ENCODE measurements around the gene MYO3B. TPM values are rescaled to one million over a fixed set of nuclear protein-coding genes. Genes with fewer than 3 reads are reported as not detected.

MYO3B gene
- polyA plus RNA-seq, 1 donor (not counting 4 experiments of a cell fraction or from before 2014, with no cell fraction given), result 4.4 TPM

GRCh38 chr2:170288859-170289258 lies 110.9 kb downstream of the MYO3B start:
- no peak overlapping the region for H3K27ac ChIP-seq (ENCODE audit: control insufficient read depth, insufficient read depth, low read length)

GRCh38 chr2:170291474-170291873 lies 113.5 kb downstream of the MYO3B start:
- H3K27me3 ChIP-seq (ENCODE audit: control insufficient read depth, extremely low read depth, insufficient read depth, low read length), result no peaks in the 10 kb centered on the region
- DNase-seq (ENCODE audit: low read depth, low spot score) (no peak), FAIRE-seq (no peak)

More at GRCh38 chr2:170288859-170289258, 110.9 kb downstream of the MYO3B start:
- no peaks in the 10 kb centered on the region for H3K36me3 ChIP-seq (ENCODE audit: control insufficient read depth in 2 of 2, extremely low read depth in 1 of 2, insufficient read depth in 2 of 2, low read length in 2 of 2)
- no peaks in the 10 kb centered on the region for H3K9me3 ChIP-seq (ENCODE audit: control insufficient read depth, low read depth, low read length)
- no peaks in the 10 kb centered on the region for H3K9me1 ChIP-seq (ENCODE audit: control insufficient read depth, extremely low read depth, insufficient read depth, low read length)
- FAIRE-seq, result no peak
- TF ChIP-seq CTCF (optimal IDR thresholded peaks at IDR 0.05 in 1 of 3, IDR thresholded peaks at IDR 0.05 in 1 of 3, conservative IDR thresholded peaks at IDR 0.05 in 1 of 3; ENCODE audit: extremely low read depth in 1 of 3, insufficient read depth in 2 of 3, low read length in 3 of 3), result no peak
- TF ChIP-seq EZH2 (IDR thresholded peaks at IDR 0.05; ENCODE audit: low read length), result no peak
- H3K4me2 ChIP-seq (ENCODE audit: control insufficient read depth, extremely low read depth, insufficient read depth, low read depth, low read length), result no peak overlapping the region
- no peaks in the 10 kb centered on the region for H4K20me1 ChIP-seq (ENCODE audit: control insufficient read depth, extremely low read depth, insufficient read depth, low read length)
- DNase-seq (ENCODE audit: low read depth, low spot score), result no peak
- dilution Hi-C loops (cut with MboI; ENCODE audit: extremely low pct_ligation_motif_present, low sequenced_read_pairs), result no loop called here
- H2AFZ ChIP-seq (ENCODE audit: control insufficient read depth, low read length), result no peak overlapping the region
- H3K79me2 ChIP-seq (ENCODE audit: control insufficient read depth, insufficient read depth, low read length), result no peaks in the 10 kb centered on the region
- no peak overlapping the region for H3K4me3 ChIP-seq (ENCODE audit: control insufficient read depth in 2 of 3, extremely low read depth in 1 of 3, insufficient read depth in 2 of 3, low read depth in 1 of 3, low read length in 3 of 3)
- H3K27me3 ChIP-seq (ENCODE audit: control insufficient read depth, extremely low read depth, insufficient read depth, low read length), result no peaks in the 10 kb centered on the region
- no peaks in the 10 kb centered on the region for H3K4me1 ChIP-seq (ENCODE audit: control insufficient read depth, extremely low read depth, insufficient read depth, low read length)
- H3K9ac ChIP-seq (ENCODE audit: control insufficient read depth, extremely low read depth, insufficient read depth, low read length), result no peak overlapping the region

More at GRCh38 chr2:170291474-170291873, 113.5 kb downstream of the MYO3B start:
- Histone ChIP-seq H3K9me1 (ENCODE audit: control insufficient read depth, extremely low read depth, insufficient read depth, low read length) (no peaks in the 10 kb centered on the region), H3K4me3 (ENCODE audit: control insufficient read depth in 2 of 3, extremely low read depth in 1 of 3, insufficient read depth in 2 of 3, low read depth in 1 of 3, low read length in 3 of 3) (no peak overlapping the region), H3K27ac (ENCODE audit: control insufficient read depth, insufficient read depth, low read length) (no peak overlapping the region), H4K20me1 (ENCODE audit: control insufficient read depth, extremely low read depth, insufficient read depth, low read length) (no peaks in the 10 kb centered on the region), H2AFZ (ENCODE audit: control insufficient read depth, low read length) (no peak overlapping the region), H3K79me2 (ENCODE audit: control insufficient read depth, insufficient read depth, low read length) (no peaks in the 10 kb centered on the region), H3K9me3 (ENCODE audit: control insufficient read depth, low read depth, low read length) (no peaks in the 10 kb centered on the region), H3K4me2 (ENCODE audit: control insufficient read depth, extremely low read depth, insufficient read depth, low read depth, low read length) (no peak overlapping the region), H3K9ac (ENCODE audit: control insufficient read depth, extremely low read depth, insufficient read depth, low read length) (no peak overlapping the region), H3K4me1 (ENCODE audit: control insufficient read depth, extremely low read depth, insufficient read depth, low read length) (no peaks in the 10 kb centered on the region), H3K36me3 (ENCODE audit: control insufficient read depth in 2 of 2, extremely low read depth in 1 of 2, insufficient read depth in 2 of 2, low read length in 2 of 2) (no peaks in the 10 kb centered on the region)
- dilution Hi-C loops (cut with MboI; ENCODE audit: extremely low pct_ligation_motif_present, low sequenced_read_pairs), result no loop called here
- TF ChIP-seq CTCF (optimal IDR thresholded peaks at IDR 0.05 in 1 of 3, IDR thresholded peaks at IDR 0.05 in 1 of 3, conservative IDR thresholded peaks at IDR 0.05 in 1 of 3; ENCODE audit: extremely low read depth in 1 of 3, insufficient read depth in 2 of 3, low read length in 3 of 3) (no peak), EZH2 (IDR thresholded peaks at IDR 0.05; ENCODE audit: low read length) (no peak)
